Airway epithelial cell (primary cell): Measurements from ENCODE around the gene LPIN2. TPM values are rescaled to one million over a fixed set of nuclear protein-coding genes. Genes with fewer than 3 reads are reported as not detected.

Experiments
- total RNA-seq: library from RNA; depleted of rRNA; stranded (reverse); fragments of >200 nt; gene quantifications from 2 replicates; pipeline ENCODE4 v1.2.3, GENCODE V29; 2015

LPIN2 gene, protein sequence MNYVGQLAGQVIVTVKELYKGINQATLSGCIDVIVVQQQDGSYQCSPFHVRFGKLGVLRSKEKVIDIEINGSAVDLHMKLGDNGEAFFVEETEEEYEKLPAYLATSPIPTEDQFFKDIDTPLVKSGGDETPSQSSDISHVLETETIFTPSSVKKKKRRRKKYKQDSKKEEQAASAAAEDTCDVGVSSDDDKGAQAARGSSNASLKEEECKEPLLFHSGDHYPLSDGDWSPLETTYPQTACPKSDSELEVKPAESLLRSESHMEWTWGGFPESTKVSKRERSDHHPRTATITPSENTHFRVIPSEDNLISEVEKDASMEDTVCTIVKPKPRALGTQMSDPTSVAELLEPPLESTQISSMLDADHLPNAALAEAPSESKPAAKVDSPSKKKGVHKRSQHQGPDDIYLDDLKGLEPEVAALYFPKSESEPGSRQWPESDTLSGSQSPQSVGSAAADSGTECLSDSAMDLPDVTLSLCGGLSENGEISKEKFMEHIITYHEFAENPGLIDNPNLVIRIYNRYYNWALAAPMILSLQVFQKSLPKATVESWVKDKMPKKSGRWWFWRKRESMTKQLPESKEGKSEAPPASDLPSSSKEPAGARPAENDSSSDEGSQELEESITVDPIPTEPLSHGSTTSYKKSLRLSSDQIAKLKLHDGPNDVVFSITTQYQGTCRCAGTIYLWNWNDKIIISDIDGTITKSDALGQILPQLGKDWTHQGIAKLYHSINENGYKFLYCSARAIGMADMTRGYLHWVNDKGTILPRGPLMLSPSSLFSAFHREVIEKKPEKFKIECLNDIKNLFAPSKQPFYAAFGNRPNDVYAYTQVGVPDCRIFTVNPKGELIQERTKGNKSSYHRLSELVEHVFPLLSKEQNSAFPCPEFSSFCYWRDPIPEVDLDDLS
- 3.6 and 4.4 TPM in 2 replicates for total RNA-seq

DNA sequence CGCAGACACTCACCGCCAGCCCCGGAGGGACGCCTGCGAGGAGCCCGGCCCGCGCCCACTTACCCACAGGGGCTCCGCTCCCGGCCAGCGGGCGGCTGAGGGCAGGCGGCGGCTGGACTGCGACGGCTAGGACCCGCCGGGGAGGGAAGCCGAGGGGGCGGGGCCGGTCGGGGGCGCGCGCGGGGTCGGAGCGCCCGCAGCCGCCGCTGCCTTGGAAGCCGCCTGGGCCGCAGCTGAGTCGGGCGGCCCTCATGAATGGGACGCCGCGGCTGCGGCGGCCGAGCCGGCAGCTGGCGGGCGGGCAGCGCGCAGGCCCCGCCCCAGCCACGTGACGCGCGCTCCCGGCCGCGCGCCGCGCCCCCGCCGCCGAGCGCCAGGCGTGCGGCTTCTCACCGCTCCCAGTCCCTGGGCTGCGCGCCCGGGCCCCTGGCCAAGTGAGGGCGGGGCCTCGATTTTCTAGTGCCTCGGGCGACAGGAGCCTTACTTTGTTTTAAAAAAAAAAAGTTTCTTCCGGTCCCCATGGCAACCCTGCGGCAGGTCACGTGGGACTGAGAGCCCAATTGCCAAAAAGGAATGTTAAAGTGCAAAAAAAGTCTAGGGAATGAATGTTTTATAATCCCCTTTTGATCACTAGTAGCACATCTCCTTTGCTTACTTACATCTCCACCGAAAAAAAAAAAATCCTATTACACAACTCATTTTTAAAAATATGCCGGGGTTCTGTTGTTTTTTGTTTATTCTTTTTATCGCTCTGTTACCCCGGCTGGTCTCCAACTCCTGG lies at the start of gene LPIN2:
Gene LPIN2, minus strand, starts transcription at position 121 of the 781 bp plus-strand sequence. CDS start 52,304 bp downstream, outside the sequence.

Other genes with a start within 250 kb of the LPIN2 start
- 1.1 and 1.4 TPM in 2 replicates for gene EMILIN2, start 166.1 kb downstream of the LPIN2 start, total RNA-seq
- gene MYOM1, start 206.8 kb upstream of the LPIN2 start, total RNA-seq = 0.09 and 0.71 TPM in 2 replicates
- 405 and 452 TPM in 2 replicates for gene MYL12A, start 234.7 kb upstream of the LPIN2 start, total RNA-seq
- 394 and 480 TPM in 2 replicates for gene MYL12B, start 249.0 kb upstream of the LPIN2 start, total RNA-seq